Liver (tissue), 3 donors: Measurements from ENCODE around the gene ALG1L2.
"Not testable (repeated sequence)": the region's sequence is repeated elsewhere in the genome, so short reads cannot be mapped to it uniquely, and the experiment has no call there.

ENCODE experiments used
- FOXA1 ChIP-seq: IDR thresholded peaks from 2 replicates; pipeline ENCODE4 v1.6.1; 2016; ENCODE audit warnings: antibody characterized with exemption
- FOXA2 ChIP-seq: IDR thresholded peaks from 2 replicates; pipeline ENCODE4 v1.6.1; 2016; ENCODE audit warnings: antibody characterized with exemption
- GABPA ChIP-seq, 2 donors: IDR thresholded peaks in 1 of 2; conservative IDR thresholded peaks in 1 of 2; 2 replicates each; pipeline ENCODE4 v1.6.1; 2016; ENCODE audit warnings: antibody characterized with exemption in 2 of 2, mild to moderate bottlenecking in 1 of 2, moderate library complexity in 1 of 2
- HNF4A ChIP-seq, 2 donors: conservative IDR thresholded peaks; 2 replicates each; pipeline ENCODE4 v1.6.1; 2016; ENCODE audit warnings: antibody characterized with exemption in 2 of 2, mild to moderate bottlenecking in 2 of 2
- HNF4G ChIP-seq: IDR thresholded peaks from 2 replicates; pipeline ENCODE4 v1.6.1; 2016; ENCODE audit warnings: antibody characterized with exemption
- JUND ChIP-seq, 2 donors: IDR thresholded peaks; 2 replicates each; pipeline ENCODE4 v1.6.1; 2016; ENCODE audit warnings: antibody characterized with exemption in 2 of 2
- MAX ChIP-seq: IDR thresholded peaks from 2 replicates; pipeline ENCODE4 v1.6.1; 2016; ENCODE audit warnings: antibody characterized with exemption
- RAD21 ChIP-seq, 2 donors: IDR thresholded peaks; 2 replicates each; pipeline ENCODE4 v1.6.1; 2016; ENCODE audit warnings: antibody characterized with exemption in 2 of 2, mild to moderate bottlenecking in 2 of 2
- TF ChIP-seq, protein P1 (sequence below): fragments of 150-350 bp; IDR thresholded peaks from 2 replicates; pipeline ENCODE4 v1.5.1; 2017; ENCODE audit warnings: improper control_type of control experiment, low read depth, low read length; ENCODE audit not compliant: missing input control
- TF ChIP-seq, protein P2 (sequence below): IDR thresholded peaks from 2 replicates; pipeline ENCODE4 v1.6.1; 2016; ENCODE audit warnings: antibody characterized with exemption, mild to moderate bottlenecking
- TF ChIP-seq, protein P3 (sequence below): IDR thresholded peaks from 2 replicates; pipeline ENCODE4 v1.6.1; 2016; ENCODE audit warnings: antibody characterized with exemption
- donor health status: healthy.
- donor health status: healthy.

DNA sequence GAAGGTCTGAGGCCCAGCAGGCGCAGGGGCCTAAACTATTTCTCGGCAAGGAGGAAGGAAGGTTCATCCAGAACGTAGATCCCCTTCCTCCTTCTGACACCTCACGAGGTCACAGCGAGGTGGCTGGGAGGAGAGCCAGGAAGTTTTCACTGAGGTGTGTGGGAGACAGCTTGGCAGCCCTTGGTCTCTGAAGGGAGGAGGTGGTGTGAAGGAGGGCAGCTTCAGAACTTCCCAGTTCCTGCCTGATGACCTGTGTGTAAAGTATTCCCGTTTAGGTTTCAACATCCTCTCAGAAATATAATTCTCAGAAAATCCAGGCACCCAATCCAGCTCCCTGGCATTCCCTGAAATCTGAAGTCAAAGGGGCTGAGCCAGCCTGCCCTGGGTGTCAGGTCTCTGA is 22.9 kb upstream of the ALG1L2 start:
- TF ChIP-seq, protein P1, sequence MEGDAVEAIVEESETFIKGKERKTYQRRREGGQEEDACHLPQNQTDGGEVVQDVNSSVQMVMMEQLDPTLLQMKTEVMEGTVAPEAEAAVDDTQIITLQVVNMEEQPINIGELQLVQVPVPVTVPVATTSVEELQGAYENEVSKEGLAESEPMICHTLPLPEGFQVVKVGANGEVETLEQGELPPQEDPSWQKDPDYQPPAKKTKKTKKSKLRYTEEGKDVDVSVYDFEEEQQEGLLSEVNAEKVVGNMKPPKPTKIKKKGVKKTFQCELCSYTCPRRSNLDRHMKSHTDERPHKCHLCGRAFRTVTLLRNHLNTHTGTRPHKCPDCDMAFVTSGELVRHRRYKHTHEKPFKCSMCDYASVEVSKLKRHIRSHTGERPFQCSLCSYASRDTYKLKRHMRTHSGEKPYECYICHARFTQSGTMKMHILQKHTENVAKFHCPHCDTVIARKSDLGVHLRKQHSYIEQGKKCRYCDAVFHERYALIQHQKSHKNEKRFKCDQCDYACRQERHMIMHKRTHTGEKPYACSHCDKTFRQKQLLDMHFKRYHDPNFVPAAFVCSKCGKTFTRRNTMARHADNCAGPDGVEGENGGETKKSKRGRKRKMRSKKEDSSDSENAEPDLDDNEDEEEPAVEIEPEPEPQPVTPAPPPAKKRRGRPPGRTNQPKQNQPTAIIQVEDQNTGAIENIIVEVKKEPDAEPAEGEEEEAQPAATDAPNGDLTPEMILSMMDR: not testable (repeated sequence)
- TF ChIP-seq JUND (IDR thresholded peaks at IDR 0.05); RAD21 (IDR thresholded peaks at IDR 0.05); HNF4A (conservative IDR thresholded peaks at IDR 0.05); MAX; GABPA (IDR thresholded peaks at IDR 0.05 in 1 of 2, conservative IDR thresholded peaks at IDR 0.05 in 1 of 2); FOXA2; FOXA1; HNF4G: not testable (repeated sequence)
- TF ChIP-seq, protein P2, sequence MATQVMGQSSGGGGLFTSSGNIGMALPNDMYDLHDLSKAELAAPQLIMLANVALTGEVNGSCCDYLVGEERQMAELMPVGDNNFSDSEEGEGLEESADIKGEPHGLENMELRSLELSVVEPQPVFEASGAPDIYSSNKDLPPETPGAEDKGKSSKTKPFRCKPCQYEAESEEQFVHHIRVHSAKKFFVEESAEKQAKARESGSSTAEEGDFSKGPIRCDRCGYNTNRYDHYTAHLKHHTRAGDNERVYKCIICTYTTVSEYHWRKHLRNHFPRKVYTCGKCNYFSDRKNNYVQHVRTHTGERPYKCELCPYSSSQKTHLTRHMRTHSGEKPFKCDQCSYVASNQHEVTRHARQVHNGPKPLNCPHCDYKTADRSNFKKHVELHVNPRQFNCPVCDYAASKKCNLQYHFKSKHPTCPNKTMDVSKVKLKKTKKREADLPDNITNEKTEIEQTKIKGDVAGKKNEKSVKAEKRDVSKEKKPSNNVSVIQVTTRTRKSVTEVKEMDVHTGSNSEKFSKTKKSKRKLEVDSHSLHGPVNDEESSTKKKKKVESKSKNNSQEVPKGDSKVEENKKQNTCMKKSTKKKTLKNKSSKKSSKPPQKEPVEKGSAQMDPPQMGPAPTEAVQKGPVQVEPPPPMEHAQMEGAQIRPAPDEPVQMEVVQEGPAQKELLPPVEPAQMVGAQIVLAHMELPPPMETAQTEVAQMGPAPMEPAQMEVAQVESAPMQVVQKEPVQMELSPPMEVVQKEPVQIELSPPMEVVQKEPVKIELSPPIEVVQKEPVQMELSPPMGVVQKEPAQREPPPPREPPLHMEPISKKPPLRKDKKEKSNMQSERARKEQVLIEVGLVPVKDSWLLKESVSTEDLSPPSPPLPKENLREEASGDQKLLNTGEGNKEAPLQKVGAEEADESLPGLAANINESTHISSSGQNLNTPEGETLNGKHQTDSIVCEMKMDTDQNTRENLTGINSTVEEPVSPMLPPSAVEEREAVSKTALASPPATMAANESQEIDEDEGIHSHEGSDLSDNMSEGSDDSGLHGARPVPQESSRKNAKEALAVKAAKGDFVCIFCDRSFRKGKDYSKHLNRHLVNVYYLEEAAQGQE: not testable (repeated sequence)
- TF ChIP-seq, protein P3, sequence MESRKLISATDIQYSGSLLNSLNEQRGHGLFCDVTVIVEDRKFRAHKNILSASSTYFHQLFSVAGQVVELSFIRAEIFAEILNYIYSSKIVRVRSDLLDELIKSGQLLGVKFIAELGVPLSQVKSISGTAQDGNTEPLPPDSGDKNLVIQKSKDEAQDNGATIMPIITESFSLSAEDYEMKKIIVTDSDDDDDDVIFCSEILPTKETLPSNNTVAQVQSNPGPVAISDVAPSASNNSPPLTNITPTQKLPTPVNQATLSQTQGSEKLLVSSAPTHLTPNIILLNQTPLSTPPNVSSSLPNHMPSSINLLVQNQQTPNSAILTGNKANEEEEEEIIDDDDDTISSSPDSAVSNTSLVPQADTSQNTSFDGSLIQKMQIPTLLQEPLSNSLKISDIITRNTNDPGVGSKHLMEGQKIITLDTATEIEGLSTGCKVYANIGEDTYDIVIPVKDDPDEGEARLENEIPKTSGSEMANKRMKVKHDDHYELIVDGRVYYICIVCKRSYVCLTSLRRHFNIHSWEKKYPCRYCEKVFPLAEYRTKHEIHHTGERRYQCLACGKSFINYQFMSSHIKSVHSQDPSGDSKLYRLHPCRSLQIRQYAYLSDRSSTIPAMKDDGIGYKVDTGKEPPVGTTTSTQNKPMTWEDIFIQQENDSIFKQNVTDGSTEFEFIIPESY: not testable (repeated sequence)
